IMR-90 (cell line): ENCODE measurements around the gene PROB1. TPM values are rescaled to one million over a fixed set of nuclear protein-coding genes. Genes with fewer than 3 reads are reported as not detected.

Experiments
- ATAC-seq: fragments of 200-7000 bp; cut with Tn5 transposase; 2 replicates; pipeline ENCODE4 v1.9.1; 2020; ENCODE audit warnings: low read depth, mild to moderate bottlenecking, moderate library complexity
- BruUV-seq: library from RNA; stranded (reverse); fragments of 400-500 nt; replicated peaks from 2 replicates; lab custom pipeline; 2021; lab: Mats Ljungman, UMichigan
- CTCF ChIA-PET: fragments of 300-600 bp; formaldehyde crosslinking; extraction: SDS; loops from one replicate; lab custom pipeline; 2021; ENCODE audit warnings: antibody characterized with exemption; lab: Yijun Ruan, JAX
- POLR2A ChIA-PET: fragments of 300-600 bp; sonication (Branson Sonifier 250); formaldehyde crosslinking; loops from one replicate; lab custom pipeline; 2022; ENCODE audit warnings: antibody characterized with exemption; ENCODE audit not compliant: unreplicated experiment; lab: Charles Lee
- DNase-seq: peaks from one replicate; pipeline ENCODE4 v3.0.0; 2013
- H2AFZ ChIP-seq: replicated peaks from 2 replicates; pipeline ENCODE3; 2013; ENCODE audit warnings: low read length, mild to moderate bottlenecking; ENCODE audit not compliant: poor library complexity
- H2AK5ac ChIP-seq: 2 replicates; pipeline ENCODE4 v1.6.1; 2013; ENCODE audit warnings: low read depth, low read length, inconsistent platforms
- H2AK9ac ChIP-seq: replicated peaks from 2 replicates; pipeline ENCODE3; 2013; ENCODE audit warnings: mild to moderate bottlenecking, low read depth, low read length, moderate library complexity; ENCODE audit not compliant: poor library complexity
- H2BK120ac ChIP-seq: 2 replicates; pipeline ENCODE4 v1.6.1; 2013; ENCODE audit warnings: low read depth, low read length, inconsistent platforms
- H2BK15ac ChIP-seq: 3 replicates; pipeline ENCODE4 v1.6.1; 2013; ENCODE audit warnings: low read depth, low read length, inconsistent platforms
- H2BK20ac ChIP-seq: 2 replicates; pipeline ENCODE4 v1.6.1; 2013; ENCODE audit warnings: low read depth, mild to moderate bottlenecking, inconsistent platforms, low read length, moderate library complexity
- H2BK5ac ChIP-seq: 2 replicates; pipeline ENCODE4 v1.6.1; 2013; ENCODE audit warnings: mild to moderate bottlenecking, low read depth, low read length, inconsistent platforms; ENCODE audit not compliant: poor library complexity, severe bottlenecking
- H3K14ac ChIP-seq: replicated peaks from 2 replicates; pipeline ENCODE4 v1.6.1; 2013; ENCODE audit warnings: low read depth, low read length, inconsistent platforms
- H3K18ac ChIP-seq: 2 replicates; pipeline ENCODE4 v1.6.1; 2013; ENCODE audit warnings: low read depth, low read length, control low read depth
- H3K23ac ChIP-seq: 2 replicates; pipeline ENCODE4 v1.6.1; 2013; ENCODE audit warnings: low read depth, low read length, inconsistent platforms
- H3K27ac ChIP-seq: 2 replicates; pipeline ENCODE4 v1.5.1; 2013; ENCODE audit warnings: mild to moderate bottlenecking, control low read depth, low read length; ENCODE audit not compliant: insufficient read depth
- H3K27me3 ChIP-seq: 2 replicates; pipeline ENCODE4 v1.6.1; 2013; ENCODE audit warnings: low read length; ENCODE audit not compliant: control insufficient read depth, insufficient read depth
- H3K36me3 ChIP-seq: 2 replicates; pipeline ENCODE4 v1.6.1; 2013; ENCODE audit warnings: low read length, mixed read lengths; ENCODE audit not compliant: control insufficient read depth, insufficient read depth
- H3K4ac ChIP-seq: 2 replicates; pipeline ENCODE4 v1.6.1; 2013; ENCODE audit warnings: low read depth, low read length, inconsistent platforms
- H3K4me1 ChIP-seq: 2 replicates; pipeline ENCODE4 v1.6.1; 2013; ENCODE audit warnings: low read length, mixed read lengths; ENCODE audit not compliant: control insufficient read depth, insufficient read depth
- H3K4me2 ChIP-seq: 2 replicates; pipeline ENCODE4 v1.6.1; 2013; ENCODE audit warnings: low read depth, mild to moderate bottlenecking, control low read depth, low read length, moderate library complexity
- H3K4me3 ChIP-seq: 2 replicates; pipeline ENCODE4 v1.5.1; 2013; ENCODE audit warnings: low read depth, mild to moderate bottlenecking, control low read depth, low read length, moderate library complexity; ENCODE audit not compliant: insufficient read depth
- H3K56ac ChIP-seq: 2 replicates; pipeline ENCODE4 v1.6.1; 2013; ENCODE audit warnings: low read length, inconsistent platforms; ENCODE audit not compliant: insufficient read depth; ENCODE audit errors: extremely low read depth
- H3K79me1 ChIP-seq, 2 experiments: 2 replicates each; pipeline ENCODE4 v1.6.1; 2013; ENCODE audit warnings: low read length in 2 of 2, inconsistent platforms in 1 of 2, low read depth in 1 of 2
- H3K9ac ChIP-seq: 2 replicates; pipeline ENCODE4 v1.6.1; 2013; ENCODE audit warnings: low read depth, low read length, control low read depth
- H3K9me1 ChIP-seq: 2 replicates; pipeline ENCODE4 v1.6.1; 2013; ENCODE audit warnings: low read length, inconsistent platforms; ENCODE audit not compliant: insufficient read depth
- H3K9me3 ChIP-seq: 2 replicates; pipeline ENCODE4 v1.6.1; 2013; ENCODE audit warnings: low read length; ENCODE audit not compliant: control insufficient read depth, insufficient read depth
- H4K20me1 ChIP-seq: 2 replicates; pipeline ENCODE4 v1.6.1; 2013; ENCODE audit warnings: low read length, inconsistent platforms; ENCODE audit not compliant: insufficient read depth
- H4K5ac ChIP-seq: 2 replicates; pipeline ENCODE4 v1.6.1; 2013; ENCODE audit warnings: mild to moderate bottlenecking, low read depth, low read length, control low read depth
- H4K8ac ChIP-seq, 2 experiments: 2 replicates each; pipeline ENCODE4 v1.6.1; 2013; ENCODE audit warnings: low read depth in 2 of 2, low read length in 2 of 2, control low read depth in 1 of 2, inconsistent platforms in 1 of 2
- H4K91ac ChIP-seq: 2 replicates; pipeline ENCODE4 v1.6.1; 2013; ENCODE audit warnings: low read depth, low read length, inconsistent platforms; ENCODE audit not compliant: insufficient read depth
- BHLHE40 ChIP-seq: fragments of 150-350 bp; IDR thresholded peaks from 2 replicates; pipeline ENCODE4 v1.6.1; 2016; ENCODE audit warnings: mild to moderate bottlenecking, low read depth, low read length
- FOS ChIP-seq: fragments of 150-350 bp; IDR thresholded peaks from 2 replicates; pipeline ENCODE4 v1.6.1; 2016; ENCODE audit warnings: low read depth, low read length
- MAZ ChIP-seq: IDR thresholded peaks from 2 replicates; pipeline ENCODE4 v1.6.1; 2012; ENCODE audit warnings: low read depth, mild to moderate bottlenecking, low read length, improper control_type of control experiment, moderate library complexity, borderline replicate concordance
- NFE2L2 ChIP-seq: fragments of 150-350 bp; IDR thresholded peaks from 2 replicates; pipeline ENCODE4 v1.6.1; 2016; ENCODE audit warnings: low read depth, mild to moderate bottlenecking, low read length
- RCOR1 ChIP-seq: IDR thresholded peaks from 2 replicates; pipeline ENCODE4 v1.6.1; 2012; ENCODE audit warnings: mild to moderate bottlenecking, low read length, improper control_type of control experiment; ENCODE audit not compliant: insufficient replicate concordance
- WGBS, 2 experiments: methylation state at CpG; one replicate each; pipeline versions ENCODE4 v1.1.5 to v1.1.7; 2013; ENCODE audit warnings: missing lambda C conversion rate in 2 of 2; ENCODE audit not compliant: insufficient read length in 1 of 2; ENCODE audit errors: extremely low coverage in 2 of 2; 5-methylcytosine and 5-hydroxymethylcytosine counted together
- dilution Hi-C: fragments of 300-500 bp; cut with HindIII; formaldehyde crosslinking; loops from one replicate; pipeline ENCODE4 v1.14.3; 2018; ENCODE audit warnings: low sequenced_read_pairs; ENCODE audit not compliant: unreplicated experiment
- in situ Hi-C: fragments of 300-500 bp; cut with MboI; formaldehyde crosslinking; loops from 3 replicates; pipeline ENCODE4 v1.14.3; 2019; ENCODE audit warnings: low sequenced_read_pairs, inconsistent platforms, mixed read lengths
- intact Hi-C: fragments of 100-400 bp; cut with micrococcal nuclease; formaldehyde crosslinking; loops from 2 replicates; pipeline ENCODE4 v1.10.0; 2022
- polyA plus RNA-seq, 3 experiments: library from polyadenylated mRNA; depleted of rRNA; stranded (reverse); fragments of >200 nt; gene quantifications; 2 replicates each; pipeline ENCODE4 v1.2.3, GENCODE V29; 2012; ENCODE audit warnings: low replicate concordance in 1 of 3
- total RNA-seq: library from RNA; depleted of rRNA; stranded (reverse); fragments of >200 nt; gene quantifications from 2 replicates; pipeline ENCODE4 v1.2.3, GENCODE V29; 2012
- TF ChIP-seq, protein P1 (sequence below): fragments of 150-350 bp; IDR thresholded peaks from 2 replicates; pipeline ENCODE4 v1.6.1; 2017; ENCODE audit warnings: mild to moderate bottlenecking, antibody characterized with exemption, low read length, low read depth

Gene PROB1
- total and polyA plus RNA-seq, 2 of the 4 experiments (the other 2 are of a cell fraction), result under 0.01 to 0.38 TPM

DNA sequence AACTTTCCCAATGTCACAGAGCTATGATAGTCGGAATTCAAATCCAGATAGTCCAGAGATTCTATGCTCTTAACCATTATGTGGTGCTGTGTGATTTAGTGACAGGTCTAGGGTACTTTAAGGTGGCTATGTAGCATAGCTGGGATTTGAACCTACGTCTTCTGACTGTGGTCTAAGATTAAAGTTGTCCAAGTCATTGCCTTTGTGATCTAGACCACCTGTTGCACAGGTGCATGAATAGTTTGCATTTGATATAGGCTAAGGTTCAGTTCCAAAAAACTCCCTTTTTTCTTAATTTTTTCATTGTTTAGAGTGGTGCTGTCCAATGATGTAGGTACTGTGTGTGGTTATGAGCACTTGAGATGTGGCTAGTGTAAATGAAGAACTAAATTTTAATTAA, 50.7 kb downstream of the PROB1 start:
- no peak overlapping the region for H2BK5ac ChIP-seq
- H4K20me1 ChIP-seq, result peaks cover 75% of the 10 kb centered on the region
- H3K23ac ChIP-seq, result peak overlapping the region; percentile 45; the same call in 1 of the 2 replicates
- H2BK20ac ChIP-seq, result no peak overlapping the region
- peaks cover 3% of the 10 kb centered on the region for H3K4me1 ChIP-seq
- H3K27ac ChIP-seq, result no peak overlapping the region
- no CpG with 5 or more reads among the region's 2 CpGs for WGBS, 2 experiments
- H3K36me3 ChIP-seq, result no peaks in the 10 kb centered on the region
- BruUV-seq, result no TSS peak
- H4K91ac ChIP-seq, result no peak overlapping the region
- H3K56ac ChIP-seq, result no peak overlapping the region
- H3K18ac ChIP-seq, result no peak overlapping the region
- no peak overlapping the region for H2AK5ac ChIP-seq
- intact Hi-C loops, result no loop called here
- peak overlapping the region; percentile 25; the same call in 1 of the 2 replicates for H3K4me2 ChIP-seq
- H3K4ac ChIP-seq, result no peak overlapping the region
- no peaks in the 10 kb centered on the region for H3K27me3 ChIP-seq
- peaks cover 8% of the 10 kb centered on the region; the same call in 1 of the 2 replicates for H3K9me1 ChIP-seq
- no peak for ATAC-seq
- ChIA-PET POLR2A (no interaction called here), CTCF (no interaction called here)
- no peak overlapping the region for H3K9ac ChIP-seq
- no peak overlapping the region for H4K8ac ChIP-seq
- no peak for DNase-seq
- in situ Hi-C loops, result no loop called here
- no peak overlapping the region for H4K5ac ChIP-seq
- dilution Hi-C loops, result no loop called here
- peaks cover 0 to 48% of the 10 kb centered on the region in 2 experiments; a peak in 3 of 4 replicates for H3K79me1 ChIP-seq
- no peaks in the 10 kb centered on the region for H3K9me3 ChIP-seq
- H2BK15ac ChIP-seq, result no peak overlapping the region
- H2AK9ac ChIP-seq, result no peak overlapping the region
- no peak overlapping the region for H3K14ac ChIP-seq
- no peak overlapping the region for H2BK120ac ChIP-seq
- TF ChIP-seq, protein P1, sequence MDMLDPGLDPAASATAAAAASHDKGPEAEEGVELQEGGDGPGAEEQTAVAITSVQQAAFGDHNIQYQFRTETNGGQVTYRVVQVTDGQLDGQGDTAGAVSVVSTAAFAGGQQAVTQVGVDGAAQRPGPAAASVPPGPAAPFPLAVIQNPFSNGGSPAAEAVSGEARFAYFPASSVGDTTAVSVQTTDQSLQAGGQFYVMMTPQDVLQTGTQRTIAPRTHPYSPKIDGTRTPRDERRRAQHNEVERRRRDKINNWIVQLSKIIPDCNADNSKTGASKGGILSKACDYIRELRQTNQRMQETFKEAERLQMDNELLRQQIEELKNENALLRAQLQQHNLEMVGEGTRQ, result no peak
- TF ChIP-seq MAZ, result no peak
- TF ChIP-seq FOS, result no peak
- TF ChIP-seq RCOR1, result no peak
- no peak for TF ChIP-seq BHLHE40
- TF ChIP-seq NFE2L2, result no peak
- no peak overlapping the region for H2AFZ ChIP-seq
- no peak overlapping the region for H3K4me3 ChIP-seq
